ENCODE results near the gene ADAT3. TPM values are rescaled to one million over a fixed set of nuclear protein-coding genes. Genes with fewer than 3 reads are reported as not detected.

ADAT3 gene
- total RNA-seq, 5 donors from 2014 or later (not counting 1 experiment from before 2014, with no cell fraction given) = 6.0 to 16.1 (median 7.7) TPM

GRCh38 chr19:1943661-1944087 is 38.5 kb downstream of the ADAT3 start:
- Histone ChIP-seq H3K27ac (ENCODE audit: low read length) (peak overlapping the region; percentile 96), H3K27me3 (replicated peaks in 1 of 2; ENCODE audit: control insufficient read depth in 2 of 2, extremely low read depth in 1 of 2, insufficient read depth in 2 of 2, low read length in 1 of 2) (no peaks in the 10 kb centered on the region), H3K4me1 (ENCODE audit: control insufficient read depth in 1 of 2, extremely low read depth in 1 of 2, insufficient read depth in 2 of 2, low read length in 2 of 2) (peaks cover 19 to 67% of the 10 kb centered on the region in 2 experiments), H3K36me3 (ENCODE audit: control insufficient read depth in 2 of 2, extremely low read depth in 1 of 2, insufficient read depth in 1 of 2, low read length in 1 of 2) (peaks cover 0 to 8% of the 10 kb centered on the region in 2 donors), H3K4me3 (ENCODE audit: control insufficient read depth in 1 of 2, extremely low read depth in 1 of 2, low read length in 1 of 2) (peak overlapping the region; percentile 70 to 94), H3K9me3 (no peaks in the 10 kb centered on the region)
- peak overlapping the region; percentile 98 for H3K27ac Mint-ChIP-seq
- H3K9me3 Mint-ChIP-seq = no peaks in the 10 kb centered on the region
- WGBS (ENCODE audit: insufficient coverage) = 90% methylated on average over 22 of the region's 22 CpGs
- H3K27me3 Mint-ChIP-seq = no peaks in the 10 kb centered on the region
- ChIA-PET CTCF (interaction anchor here in 1 of 2 donors (0.7 kb wide), 1 partner anchor 16 kb away, joined by 3 read pairs; no protein-coding TSS in a partner anchor), POLR2A (interaction anchor here in 1 of 2 donors (0.5 to 0.6 kb wide), 2 partner anchors 9 to 87 kb away, joined by 3 to 4 read pairs; no protein-coding TSS in a partner anchor)
- DNase-seq (no peak), ATAC-seq (replicated peaks in 1 of 4) (no peak)
- H3K36me3 Mint-ChIP-seq = peaks cover 2% of the 10 kb centered on the region
- peaks cover 31 to 46% (median 39%) of the 10 kb centered on the region in 3 donors for H3K4me1 Mint-ChIP-seq
- peak overlapping the region; percentile 87 to 96 (median 92) for H3K4me3 Mint-ChIP-seq

DNA sequence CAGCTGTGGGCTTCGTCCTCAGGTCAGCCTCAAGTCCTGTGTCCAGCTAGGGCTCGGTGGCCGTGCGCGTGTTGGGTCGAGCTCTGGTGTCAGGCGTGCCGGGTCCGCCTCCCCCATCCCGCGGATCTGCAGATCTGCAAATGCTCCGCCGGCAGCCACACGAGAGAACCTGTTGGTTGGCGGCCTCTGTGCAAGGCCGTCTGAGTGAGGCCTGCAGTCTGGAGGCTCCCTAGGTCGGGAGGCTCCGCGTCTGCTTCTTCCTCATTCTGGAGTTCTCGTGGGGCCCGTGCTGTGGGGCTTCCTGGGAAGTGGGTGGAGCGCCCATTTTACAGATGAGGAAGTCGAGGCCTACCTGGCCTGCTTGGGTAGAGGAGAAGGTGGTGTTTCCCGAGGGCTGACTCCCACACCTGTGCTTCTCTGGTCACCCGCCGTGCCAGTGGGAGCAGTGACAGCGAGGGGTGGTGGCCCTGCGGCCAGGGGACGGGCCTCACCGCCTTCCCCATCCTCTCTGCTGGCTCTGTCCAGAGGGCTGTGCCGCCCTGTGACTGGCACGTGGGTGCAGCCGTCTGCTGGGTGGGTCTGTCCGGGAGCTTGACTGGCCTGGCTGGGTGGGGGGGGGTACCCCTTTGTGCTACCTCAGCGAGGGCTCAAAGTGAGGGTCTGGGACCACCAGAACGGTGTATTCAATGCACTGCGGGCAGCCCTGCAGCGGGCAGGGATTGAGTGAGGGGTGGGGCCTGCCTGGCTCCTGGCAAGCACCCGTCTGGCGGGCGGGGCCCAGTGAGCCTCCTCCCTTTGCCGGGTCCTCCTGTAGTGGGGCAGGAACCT is 39.1 kb downstream of the ADAT3 start:
- Histone ChIP-seq H3K27me3 (replicated peaks in 1 of 2; ENCODE audit: control insufficient read depth in 2 of 2, extremely low read depth in 1 of 2, insufficient read depth in 2 of 2, low read length in 1 of 2) (no peaks in the 10 kb centered on the region), H3K9me3 (no peaks in the 10 kb centered on the region), H3K4me3 (ENCODE audit: control insufficient read depth in 1 of 2, extremely low read depth in 1 of 2, low read length in 1 of 2) (no peak overlapping the region), H3K36me3 (ENCODE audit: control insufficient read depth in 2 of 2, extremely low read depth in 1 of 2, insufficient read depth in 1 of 2, low read length in 1 of 2) (peaks cover 0 to 13% of the 10 kb centered on the region in 2 donors), H3K27ac (ENCODE audit: low read length) (peak overlapping the region; percentile 34), H3K4me1 (ENCODE audit: control insufficient read depth in 1 of 2, extremely low read depth in 1 of 2, insufficient read depth in 2 of 2, low read length in 2 of 2) (peaks cover 19 to 65% of the 10 kb centered on the region in 2 experiments)
- peak overlapping the region; percentile 58 to 81 for H3K27ac Mint-ChIP-seq
- ChIA-PET CTCF (no interaction called here), POLR2A (interaction anchor here in 1 of 2 donors (0.6 kb wide), 1 partner anchor 87 kb away, joined by 3 read pairs; no protein-coding TSS in a partner anchor)
- DNase-seq (no peak), ATAC-seq (replicated peaks in 1 of 4) (no peak)
- H3K27me3 Mint-ChIP-seq = no peaks in the 10 kb centered on the region
- H3K9me3 Mint-ChIP-seq = no peaks in the 10 kb centered on the region
- 93% methylated on average over 24 of the region's 42 CpGs for WGBS (ENCODE audit: insufficient coverage)
- H3K4me3 Mint-ChIP-seq = peak overlapping the region in 2 of 3 donors; percentile 51 to 87
- peaks cover 2% of the 10 kb centered on the region for H3K36me3 Mint-ChIP-seq
- H3K4me1 Mint-ChIP-seq = peaks cover 37 to 52% (median 44%) of the 10 kb centered on the region in 3 donors

- Histone ChIP-seq H3K4me3 (ENCODE audit: control insufficient read depth in 1 of 2, extremely low read depth in 1 of 2, low read length in 1 of 2) (no peak overlapping the region), H3K27ac (ENCODE audit: low read length) (no peak overlapping the region), H3K4me1 (ENCODE audit: control insufficient read depth in 1 of 2, extremely low read depth in 1 of 2, insufficient read depth in 2 of 2, low read length in 2 of 2) (peaks cover 18 to 63% of the 10 kb centered on the region in 2 experiments), H3K36me3 (ENCODE audit: control insufficient read depth in 2 of 2, extremely low read depth in 1 of 2, insufficient read depth in 1 of 2, low read length in 1 of 2) (peaks cover 0 to 17% of the 10 kb centered on the region in 2 donors), H3K27me3 (replicated peaks in 1 of 2; ENCODE audit: control insufficient read depth in 2 of 2, extremely low read depth in 1 of 2, insufficient read depth in 2 of 2, low read length in 1 of 2) (no peaks in the 10 kb centered on the region), H3K9me3 (no peaks in the 10 kb centered on the region)
- ChIA-PET CTCF (interaction anchor here (0.5 kb wide), 2 partner anchors 12 to 1200 kb away, joined by 3 read pairs; no protein-coding TSS in a partner anchor), POLR2A (no interaction called here)
- Mint-ChIP-seq H3K4me3 (peak overlapping the region in 2 of 3 donors; percentile 28 to 87), H3K27me3 (no peaks in the 10 kb centered on the region), H3K27ac (no peak overlapping the region), H3K36me3 (peaks cover 2% of the 10 kb centered on the region), H3K9me3 (no peaks in the 10 kb centered on the region), H3K4me1 (peaks cover 35 to 50% (median 40%) of the 10 kb centered on the region in 3 donors)
- DNase-seq = no peak
- ATAC-seq (replicated peaks in 1 of 4) = no peak
- WGBS (ENCODE audit: insufficient coverage) = 94% methylated on average over 28 of the region's 30 CpGs
These were observed 39.8 kb downstream of the ADAT3 start for GRCh38 chr19:1944916-1945561.

DNA sequence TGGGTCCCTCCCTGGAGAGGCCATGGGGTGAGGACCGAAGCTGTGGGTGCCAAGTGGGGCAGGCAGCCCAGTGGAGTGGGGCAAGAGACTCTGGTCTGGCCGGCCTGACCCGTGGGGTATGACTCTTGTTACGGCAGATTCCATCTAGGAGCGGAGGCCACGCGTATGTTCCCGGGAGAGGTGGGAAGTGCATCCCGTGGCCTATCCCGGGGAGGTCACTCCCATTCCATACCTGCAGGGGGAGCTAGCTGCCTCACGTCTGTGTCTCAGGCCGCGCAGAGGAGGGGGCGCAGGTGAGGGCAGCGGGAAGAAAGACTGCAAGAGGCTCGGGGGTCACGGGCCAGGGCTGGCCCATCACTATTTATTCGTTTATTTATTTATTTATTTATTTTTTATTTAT is 40.7 kb downstream of the ADAT3 start:
- Mint-ChIP-seq H3K27ac (peak overlapping the region; percentile 39 to 44), H3K4me1 (peaks cover 32 to 47% (median 44%) of the 10 kb centered on the region in 3 donors), H3K36me3 (peaks cover 2% of the 10 kb centered on the region), H3K4me3 (peak overlapping the region in 1 of 3 donors; percentile 44), H3K9me3 (no peaks in the 10 kb centered on the region), H3K27me3 (no peaks in the 10 kb centered on the region)
- H3K4me3 ChIP-seq (ENCODE audit: control insufficient read depth in 1 of 2, extremely low read depth in 1 of 2, low read length in 1 of 2) = no peak overlapping the region
- ChIA-PET CTCF (interaction anchor here in 1 of 2 donors (0.5 to 0.6 kb wide), 2 partner anchors 12 to 1199 kb away, joined by 3 to 6 read pairs; no protein-coding TSS in a partner anchor), POLR2A (interaction anchor here in 1 of 2 donors (0.5 kb wide), 1 partner anchor 13 kb away, joined by 5 read pairs; no protein-coding TSS in a partner anchor)
- H3K4me1 ChIP-seq (ENCODE audit: control insufficient read depth in 1 of 2, extremely low read depth in 1 of 2, insufficient read depth in 2 of 2, low read length in 2 of 2) = peaks cover 17 to 59% of the 10 kb centered on the region in 2 experiments
- no peaks in the 10 kb centered on the region for H3K9me3 ChIP-seq
- H3K27me3 ChIP-seq (replicated peaks in 1 of 2; ENCODE audit: control insufficient read depth in 2 of 2, extremely low read depth in 1 of 2, insufficient read depth in 2 of 2, low read length in 1 of 2) = no peaks in the 10 kb centered on the region
- no peak overlapping the region for H3K27ac ChIP-seq (ENCODE audit: low read length)
- DNase-seq (peak in 6 of 35 experiments; percentile 24 to 56 (median 35)), ATAC-seq (replicated peaks in 1 of 4) (no peak)
- H3K36me3 ChIP-seq (ENCODE audit: control insufficient read depth in 2 of 2, extremely low read depth in 1 of 2, insufficient read depth in 1 of 2, low read length in 1 of 2) = peaks cover 0 to 17% of the 10 kb centered on the region in 2 donors
- 90% methylated on average over 8 of the region's 18 CpGs for WGBS (ENCODE audit: insufficient coverage)

- no peak overlapping the region for H3K27ac Mint-ChIP-seq
- no peak for DNase-seq
- Histone ChIP-seq H3K36me3 (ENCODE audit: control insufficient read depth in 2 of 2, extremely low read depth in 1 of 2, insufficient read depth in 1 of 2, low read length in 1 of 2) (peaks cover 0 to 25% of the 10 kb centered on the region in 2 donors), H3K9me3 (no peaks in the 10 kb centered on the region), H3K27me3 (replicated peaks in 1 of 2; ENCODE audit: control insufficient read depth in 2 of 2, extremely low read depth in 1 of 2, insufficient read depth in 2 of 2, low read length in 1 of 2) (no peaks in the 10 kb centered on the region), H3K4me1 (ENCODE audit: control insufficient read depth in 1 of 2, extremely low read depth in 1 of 2, insufficient read depth in 2 of 2, low read length in 2 of 2) (peaks cover 17 to 61% of the 10 kb centered on the region in 2 experiments), H3K27ac (ENCODE audit: low read length) (no peak overlapping the region), H3K4me3 (ENCODE audit: control insufficient read depth in 1 of 2, extremely low read depth in 1 of 2, low read length in 1 of 2) (no peak overlapping the region)
- no peak for ATAC-seq (replicated peaks in 1 of 4)
- CTCF ChIA-PET = no interaction called here
- whole genome bisulfite sequencing (ENCODE audit: insufficient coverage) = 89% methylated on average over 25 of the region's 34 CpGs
- no peaks in the 10 kb centered on the region for H3K27me3 Mint-ChIP-seq
- no peak overlapping the region for H3K4me3 Mint-ChIP-seq
- POLR2A ChIA-PET = no interaction called here
- H3K9me3 Mint-ChIP-seq = no peaks in the 10 kb centered on the region
- peaks cover 2% of the 10 kb centered on the region for H3K36me3 Mint-ChIP-seq
- peaks cover 28 to 52% (median 49%) of the 10 kb centered on the region in 3 donors for H3K4me1 Mint-ChIP-seq
These were observed 42.5 kb downstream of the ADAT3 start for GRCh38 chr19:1947651-1948209.

Data from T-cell (primary cell).